22Rv1 (cell line): ENCODE measurements around the gene SUZ12.

Experiments
- CTCF ChIP-seq: fragments of 450-650 bp; IDR thresholded peaks from 2 replicates; pipeline ENCODE4 v1.5.1; 2017; ENCODE audit warnings: mild to moderate bottlenecking
- ZFX ChIP-seq: fragments of 450-650 bp; IDR thresholded peaks from 2 replicates; pipeline ENCODE4 v1.6.1; 2017; ENCODE audit warnings: antibody characterized with exemption, borderline replicate concordance

- TF ChIP-seq CTCF = no peak
- no peak for TF ChIP-seq ZFX
These were observed 35.9 kb upstream of the SUZ12 start for GRCh38 chr17:31900877-31901276.
